ENCODE results near the gene SMARCAL1. TPM values are rescaled to one million over a fixed set of nuclear protein-coding genes. Genes with fewer than 3 reads are reported as not detected.

The SMARCAL1 gene
- total RNA-seq, 1 donor from 2014 or later = 23.5 TPM

- H3K4me3 ChIP-seq (ENCODE audit: low read depth, low read length) = no peak overlapping the region
- DNase-seq (ENCODE audit: low read depth) = no peak
- TF ChIP-seq CTCF (conservative IDR thresholded peaks at IDR 0.05; ENCODE audit: low read depth, low read length) = no peak
These were observed 4.5 kb downstream of the SMARCAL1 start for GRCh38 chr2:216416571-216417307.

- no peak for DNase-seq (ENCODE audit: low read depth)
- H3K4me3 ChIP-seq (ENCODE audit: low read depth, low read length) = no peak overlapping the region
These were observed 6.7 kb downstream of the SMARCAL1 start for GRCh38 chr2:216418981-216419380.

GRCh38 chr2:216420367-216421101, 8.2 kb downstream of the SMARCAL1 start:
- no peak for TF ChIP-seq CTCF (conservative IDR thresholded peaks at IDR 0.05; ENCODE audit: low read depth, low read length)
- no peak overlapping the region for H3K4me3 ChIP-seq (ENCODE audit: low read depth, low read length)
- DNase-seq (ENCODE audit: low read depth) = no peak

More at GRCh38 chr2:216418981-216419380, 6.7 kb downstream of the SMARCAL1 start:
- TF ChIP-seq CTCF (conservative IDR thresholded peaks at IDR 0.05; ENCODE audit: low read depth, low read length) = no peak

- H3K4me3 ChIP-seq (ENCODE audit: low read depth, low read length) = no peak overlapping the region
- TF ChIP-seq CTCF (conservative IDR thresholded peaks at IDR 0.05; ENCODE audit: low read depth, low read length) = no peak
- no peak for DNase-seq (ENCODE audit: low read depth)
These were observed 10.8 kb downstream of the SMARCAL1 start for GRCh38 chr2:216423071-216423470.

- no peak overlapping the region for H3K4me3 ChIP-seq (ENCODE audit: low read depth, low read length)
- DNase-seq (ENCODE audit: low read depth) = no peak
- TF ChIP-seq CTCF (conservative IDR thresholded peaks at IDR 0.05; ENCODE audit: low read depth, low read length) = no peak
These were observed 12.0 kb downstream of the SMARCAL1 start for GRCh38 chr2:216424274-216424673.

- DNase-seq (ENCODE audit: low read depth) = no peak
- no peak for TF ChIP-seq CTCF (conservative IDR thresholded peaks at IDR 0.05; ENCODE audit: low read depth, low read length)
- no peak overlapping the region for H3K4me3 ChIP-seq (ENCODE audit: low read depth, low read length)
These were observed 12.9 kb downstream of the SMARCAL1 start for GRCh38 chr2:216425008-216425787.
